ENCODE results near the gene MTHFSD. TPM values are rescaled to one million over a fixed set of nuclear protein-coding genes. Genes with fewer than 3 reads are reported as not detected.

MTHFSD gene
- total RNA-seq, 2 donors from 2014 or later = 21.2 to 22.4 TPM

- ATAC-seq (replicated peaks in 1 of 2) (peak; percentile 48 to 53), DNase-seq (peak; percentile 53 to 61)
- no peak overlapping the region for H3K27ac Mint-ChIP-seq
- no peaks in the 10 kb centered on the region for H3K36me3 Mint-ChIP-seq (ENCODE audit: insufficient read depth in 2 of 2)
- H3K9me3 Mint-ChIP-seq = no peaks in the 10 kb centered on the region
- peaks cover 46% of the 10 kb centered on the region for H3K27me3 Mint-ChIP-seq (ENCODE audit: low read depth)
- peaks cover 13% of the 10 kb centered on the region for H3K4me1 Mint-ChIP-seq (ENCODE audit: low read depth)
- peak overlapping the region; percentile 54 to 63 for H3K4me3 Mint-ChIP-seq
Observed at GRCh38 chr16:86519649-86520316, 35.3 kb downstream of the MTHFSD start.

- H3K4me1 Mint-ChIP-seq (ENCODE audit: low read depth) = peaks cover 13% of the 10 kb centered on the region
- no peak for DNase-seq
- no peak overlapping the region for H3K27ac Mint-ChIP-seq
- H3K4me3 Mint-ChIP-seq = peak overlapping the region in 1 of 2 donors; percentile 5
- H3K9me3 Mint-ChIP-seq = no peaks in the 10 kb centered on the region
- no peak for ATAC-seq (replicated peaks in 1 of 2)
- peaks cover 52% of the 10 kb centered on the region for H3K27me3 Mint-ChIP-seq (ENCODE audit: low read depth)
- no peaks in the 10 kb centered on the region for H3K36me3 Mint-ChIP-seq (ENCODE audit: insufficient read depth in 2 of 2)
Observed at GRCh38 chr16:86519007-86519648, 35.9 kb downstream of the MTHFSD start.

DNA sequence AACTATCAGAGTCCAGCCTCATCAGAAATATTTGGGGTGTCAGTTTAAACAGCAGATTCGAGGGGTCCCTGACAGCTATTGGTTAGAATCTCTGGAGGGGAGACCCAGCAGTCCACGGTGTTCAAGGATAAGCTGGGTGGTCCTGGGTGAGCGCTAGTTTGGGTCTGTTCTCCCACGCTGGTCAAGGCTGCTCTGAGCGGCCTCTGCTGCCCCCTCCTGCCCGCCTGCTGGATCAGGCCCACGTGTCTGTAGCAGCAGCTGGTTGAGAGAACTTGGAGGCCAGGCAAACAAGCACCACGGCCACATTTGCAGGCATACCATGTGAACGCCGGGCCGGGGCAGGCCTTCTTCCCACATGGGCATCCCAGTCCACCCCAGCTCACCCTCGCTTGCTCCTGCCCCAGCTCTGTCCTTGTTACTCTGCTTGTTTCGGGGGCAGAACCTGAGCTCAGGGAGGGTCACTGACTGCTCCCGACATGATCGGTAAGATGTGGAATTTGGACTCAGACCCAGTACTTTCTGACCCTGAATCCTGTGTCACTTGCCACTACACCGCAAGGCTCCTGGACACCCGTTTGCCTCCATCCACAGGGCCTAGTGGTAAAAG, 37.3 kb downstream of the MTHFSD start:
- Mint-ChIP-seq H3K4me1 (ENCODE audit: low read depth) (peaks cover 13% of the 10 kb centered on the region), H3K27ac (no peak overlapping the region), H3K4me3 (no peak overlapping the region), H3K27me3 (ENCODE audit: low read depth) (peaks cover 66% of the 10 kb centered on the region), H3K36me3 (ENCODE audit: insufficient read depth in 2 of 2) (no peaks in the 10 kb centered on the region), H3K9me3 (no peaks in the 10 kb centered on the region)
- peak; percentile 65 to 67 for ATAC-seq (replicated peaks in 1 of 2)
- peak; percentile 45 to 55 for DNase-seq

GRCh38 chr16:86517033-86517432, 38.0 kb downstream of the MTHFSD start:
- Mint-ChIP-seq H3K36me3 (ENCODE audit: insufficient read depth in 2 of 2) (no peaks in the 10 kb centered on the region), H3K9me3 (no peaks in the 10 kb centered on the region), H3K27ac (no peak overlapping the region), H3K4me1 (ENCODE audit: low read depth) (peaks cover 13% of the 10 kb centered on the region), H3K4me3 (no peak overlapping the region), H3K27me3 (ENCODE audit: low read depth) (peaks cover 71% of the 10 kb centered on the region)
- ATAC-seq (replicated peaks in 1 of 2) (no peak), DNase-seq (no peak)

DNA sequence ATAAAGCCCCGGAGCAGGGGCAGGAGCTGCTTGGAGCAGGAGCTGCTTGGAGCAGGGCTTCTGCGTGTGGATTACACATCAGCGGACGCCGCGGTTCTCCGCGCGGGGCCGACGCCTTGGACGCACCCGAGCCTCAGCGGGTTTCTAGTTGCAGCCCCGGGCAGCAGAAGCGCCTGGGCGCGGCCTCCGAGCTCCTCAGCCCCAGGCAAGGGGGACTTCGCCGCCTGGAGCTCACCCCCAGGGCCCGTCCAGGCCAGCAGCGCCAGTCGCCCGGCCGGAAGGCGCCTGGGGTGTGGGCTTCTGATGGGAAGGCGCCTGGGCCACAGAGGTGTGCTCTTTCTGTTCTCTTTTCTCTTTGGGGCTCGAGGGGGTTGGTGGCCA, 38.4 kb downstream of the MTHFSD start:
- DNase-seq = no peak
- no peak for ATAC-seq (replicated peaks in 1 of 2)
- peaks cover 0 to under 1% of the 10 kb centered on the region in 2 donors for H3K36me3 Mint-ChIP-seq (ENCODE audit: insufficient read depth in 2 of 2)
- H3K9me3 Mint-ChIP-seq = no peaks in the 10 kb centered on the region
- peaks cover 13% of the 10 kb centered on the region for H3K4me1 Mint-ChIP-seq (ENCODE audit: low read depth)
- H3K27ac Mint-ChIP-seq = peak overlapping the region; percentile 69
- H3K4me3 Mint-ChIP-seq = no peak overlapping the region
- peaks cover 74% of the 10 kb centered on the region for H3K27me3 Mint-ChIP-seq (ENCODE audit: low read depth)

DNA sequence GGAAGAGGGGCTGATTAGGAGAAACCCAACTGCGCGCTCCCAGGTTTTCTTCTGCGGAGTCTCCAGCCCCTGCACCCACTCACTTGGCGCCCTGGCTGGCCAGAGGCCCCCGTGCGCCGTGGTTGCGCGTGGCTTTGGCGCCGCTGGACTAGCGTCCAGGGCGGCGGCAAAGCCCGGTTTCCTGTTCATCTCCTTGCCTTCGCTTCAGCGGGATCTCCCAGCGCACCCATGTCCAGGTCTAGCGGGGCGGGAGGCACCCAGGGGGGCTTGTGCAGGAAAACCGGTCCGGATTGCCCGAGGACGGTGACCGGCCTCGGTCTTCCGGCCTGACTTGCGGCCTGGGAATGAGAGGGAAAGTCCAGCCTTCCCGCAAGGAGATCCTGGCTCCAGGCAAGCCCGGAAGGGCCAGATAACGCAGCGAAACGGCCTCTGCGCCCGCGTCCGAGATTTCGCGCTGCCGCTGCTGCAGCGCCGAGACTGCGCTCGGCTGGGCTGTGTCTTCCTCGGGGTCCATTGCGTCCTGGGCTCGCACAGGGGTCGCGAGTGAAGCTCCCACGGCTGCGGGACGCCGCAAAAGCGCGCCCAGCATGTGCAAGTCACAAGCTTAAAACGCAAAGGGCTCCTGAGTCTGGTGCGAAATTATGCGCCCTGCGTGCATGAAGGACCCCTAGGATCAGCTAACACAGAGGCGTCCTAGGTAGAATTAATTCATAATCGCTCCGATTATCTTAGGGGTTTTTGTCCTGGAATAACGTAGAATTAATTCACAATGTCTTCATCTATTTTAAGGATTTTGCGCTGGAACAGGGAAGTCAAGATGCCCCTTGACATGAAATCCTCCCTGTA, 39.0 kb downstream of the MTHFSD start:
- Mint-ChIP-seq H3K27me3 (ENCODE audit: low read depth) (peaks cover 77% of the 10 kb centered on the region), H3K4me1 (ENCODE audit: low read depth) (peaks cover 13% of the 10 kb centered on the region), H3K9me3 (no peaks in the 10 kb centered on the region), H3K36me3 (ENCODE audit: insufficient read depth in 2 of 2) (peaks cover 0 to 1% of the 10 kb centered on the region in 2 donors), H3K27ac (peak overlapping the region; percentile 69), H3K4me3 (no peak overlapping the region)
- ATAC-seq (replicated peaks in 1 of 2) (no peak), DNase-seq (no peak)

DNA sequence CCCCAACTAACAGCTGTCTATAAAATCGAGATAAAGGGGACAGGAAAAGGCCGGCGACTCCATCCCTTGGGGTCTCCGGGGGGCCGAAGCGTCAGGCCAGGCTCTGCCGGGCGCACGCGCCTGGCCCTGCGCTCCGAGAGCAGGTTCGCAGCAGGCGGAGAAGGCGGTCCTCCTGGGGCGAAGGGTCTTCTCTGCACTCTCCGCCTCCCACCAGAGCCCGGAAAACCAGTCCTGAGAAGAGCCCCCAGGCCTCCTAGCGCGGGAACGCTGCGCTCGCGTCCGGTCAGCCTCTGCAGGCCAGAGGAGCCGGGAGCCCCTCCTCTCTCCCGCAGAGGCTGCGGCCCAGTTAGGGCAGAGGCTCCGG, 39.6 kb downstream of the MTHFSD start:
- Mint-ChIP-seq H3K9me3 (no peaks in the 10 kb centered on the region), H3K36me3 (ENCODE audit: insufficient read depth in 2 of 2) (peaks cover 1 to 2% of the 10 kb centered on the region in 2 donors), H3K27ac (no peak overlapping the region), H3K4me1 (ENCODE audit: low read depth) (peaks cover 13% of the 10 kb centered on the region), H3K4me3 (no peak overlapping the region), H3K27me3 (ENCODE audit: low read depth) (peaks cover 77% of the 10 kb centered on the region)
- no peak for DNase-seq
- no peak for ATAC-seq (replicated peaks in 1 of 2)

- Mint-ChIP-seq H3K36me3 (ENCODE audit: insufficient read depth in 2 of 2) (peaks cover 1 to 2% of the 10 kb centered on the region in 2 donors), H3K27me3 (ENCODE audit: low read depth) (peaks cover 77% of the 10 kb centered on the region), H3K9me3 (no peaks in the 10 kb centered on the region), H3K4me1 (ENCODE audit: low read depth) (peaks cover 7% of the 10 kb centered on the region), H3K4me3 (no peak overlapping the region), H3K27ac (peak overlapping the region; percentile 62)
- DNase-seq = no peak
- no peak for ATAC-seq (replicated peaks in 1 of 2)
Observed at GRCh38 chr16:86514481-86515376, 40.3 kb downstream of the MTHFSD start.

- Mint-ChIP-seq H3K36me3 (ENCODE audit: insufficient read depth in 2 of 2) (peaks cover 2 to 4% of the 10 kb centered on the region in 2 donors), H3K27me3 (ENCODE audit: low read depth) (peaks cover 73% of the 10 kb centered on the region), H3K27ac (no peak overlapping the region), H3K4me3 (peak overlapping the region in 1 of 2 donors; percentile 29), H3K9me3 (no peaks in the 10 kb centered on the region), H3K4me1 (ENCODE audit: low read depth) (peaks cover 6% of the 10 kb centered on the region)
- ATAC-seq (replicated peaks in 1 of 2) (no peak), DNase-seq (no peak)
Observed at GRCh38 chr16:86513471-86514277, 41.4 kb downstream of the MTHFSD start.

DNA sequence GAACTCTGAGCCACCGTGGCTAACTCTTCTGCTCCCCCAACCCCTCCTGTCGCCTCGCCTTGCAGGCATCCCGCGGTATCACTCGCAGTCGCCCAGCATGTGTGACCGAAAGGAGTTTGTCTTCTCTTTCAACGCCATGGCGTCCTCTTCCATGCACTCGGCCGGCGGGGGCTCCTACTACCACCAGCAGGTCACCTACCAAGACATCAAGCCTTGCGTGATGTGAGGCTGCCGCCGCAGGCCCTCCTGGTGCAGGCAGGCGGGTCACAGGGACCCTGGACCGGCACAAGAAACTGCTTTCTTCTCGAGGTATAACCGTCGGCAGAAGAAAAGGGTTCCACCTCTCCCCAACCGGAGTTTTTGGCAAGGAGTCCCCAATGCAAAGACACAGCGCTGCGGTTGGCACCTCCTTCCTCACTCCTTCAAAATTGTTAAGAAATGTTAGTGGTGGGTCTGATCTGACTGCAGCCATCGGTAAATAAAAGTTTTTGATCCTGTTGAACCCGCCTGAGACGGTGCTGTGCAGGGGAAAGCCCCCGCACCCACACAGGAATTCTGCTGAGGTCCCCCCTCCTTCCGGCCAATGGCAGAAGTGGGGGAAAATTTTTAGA, 42.1 kb downstream of the MTHFSD start:
- no peak overlapping the region for H3K27ac Mint-ChIP-seq
- DNase-seq = no peak
- peaks cover 68% of the 10 kb centered on the region for H3K27me3 Mint-ChIP-seq (ENCODE audit: low read depth)
- peaks cover 2 to 4% of the 10 kb centered on the region in 2 donors for H3K36me3 Mint-ChIP-seq (ENCODE audit: insufficient read depth in 2 of 2)
- ATAC-seq (replicated peaks in 1 of 2) = no peak
- H3K4me1 Mint-ChIP-seq (ENCODE audit: low read depth) = peaks cover 7% of the 10 kb centered on the region
- H3K4me3 Mint-ChIP-seq = no peak overlapping the region
- H3K9me3 Mint-ChIP-seq = no peaks in the 10 kb centered on the region

DNA sequence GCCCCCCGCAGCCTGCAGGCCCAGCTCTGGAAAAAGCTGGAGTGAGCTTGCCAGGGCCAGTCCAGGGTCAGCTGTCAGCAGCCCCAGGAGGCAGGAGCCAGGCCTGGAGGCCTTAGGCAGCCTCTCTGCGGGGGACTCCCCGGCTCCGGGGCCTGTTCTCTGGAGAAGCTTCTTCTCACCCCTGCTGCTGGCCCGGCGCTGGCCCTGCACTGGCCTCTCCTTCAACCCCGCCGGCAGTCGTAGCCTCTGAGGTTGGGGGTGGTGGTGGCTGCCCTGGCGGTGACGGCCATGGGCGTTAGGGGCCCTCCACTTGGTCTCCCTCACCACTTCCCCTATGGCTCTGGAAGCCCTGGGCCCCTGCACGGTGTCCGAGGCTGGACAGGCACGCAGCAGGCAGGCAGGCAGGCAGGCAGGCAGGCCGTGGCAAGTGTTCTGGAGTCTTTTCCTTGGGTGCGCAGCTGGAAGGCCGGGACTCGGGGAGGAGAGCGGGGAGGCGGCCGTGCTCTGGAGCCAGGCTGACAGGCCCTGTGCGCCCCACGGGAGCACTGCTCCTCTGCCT, 42.7 kb downstream of the MTHFSD start:
- Mint-ChIP-seq H3K36me3 (ENCODE audit: insufficient read depth in 2 of 2) (peaks cover 2 to 4% of the 10 kb centered on the region in 2 donors), H3K27me3 (ENCODE audit: low read depth) (peaks cover 68% of the 10 kb centered on the region)

More for the DNA sequence above, 42.7 kb downstream of the MTHFSD start:
- ATAC-seq (replicated peaks in 1 of 2) (no peak), DNase-seq (no peak)
- Mint-ChIP-seq H3K9me3 (no peaks in the 10 kb centered on the region), H3K4me1 (ENCODE audit: low read depth) (peaks cover 12% of the 10 kb centered on the region), H3K27ac (no peak overlapping the region), H3K4me3 (no peak overlapping the region)

All from activated T-cell treated with anti-CD3 and anti-CD28 coated beads, Interleukin-2, amount 50 U/mL, for 72 hours (primary cell).